ENCODE measurements around the gene CIAPIN1.

- TF ChIP-seq CTCF (IDR thresholded peaks at IDR 0.05) (no peak), POLR2A (IDR thresholded peaks at IDR 0.05) (no peak), EP300 (IDR thresholded peaks at IDR 0.05) (no peak)
These were observed 37.2 kb downstream of the CIAPIN1 start for GRCh38 chr16:57409870-57410587.
